ENCODE data around the gene EIF2D.

DNA sequence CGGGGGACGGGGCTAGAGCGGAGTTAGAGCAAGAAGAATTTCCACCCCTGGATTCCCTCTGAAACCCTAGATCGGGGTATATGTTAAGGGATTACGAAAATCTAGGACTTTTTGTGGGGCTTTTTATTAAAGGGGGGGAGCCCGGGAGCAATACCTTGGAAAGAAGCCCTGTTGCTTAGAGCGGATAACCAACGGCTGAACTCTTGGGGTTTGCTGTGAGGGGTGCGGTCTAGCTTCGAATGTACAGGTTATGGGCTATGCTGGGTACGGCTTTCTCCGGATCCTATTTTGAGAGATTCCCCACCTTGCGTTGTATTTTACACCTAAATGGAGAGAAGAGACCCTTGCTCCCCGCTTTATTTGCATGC, 23.7 kb upstream of the EIF2D start:
- TF ChIP-seq, protein P1, sequence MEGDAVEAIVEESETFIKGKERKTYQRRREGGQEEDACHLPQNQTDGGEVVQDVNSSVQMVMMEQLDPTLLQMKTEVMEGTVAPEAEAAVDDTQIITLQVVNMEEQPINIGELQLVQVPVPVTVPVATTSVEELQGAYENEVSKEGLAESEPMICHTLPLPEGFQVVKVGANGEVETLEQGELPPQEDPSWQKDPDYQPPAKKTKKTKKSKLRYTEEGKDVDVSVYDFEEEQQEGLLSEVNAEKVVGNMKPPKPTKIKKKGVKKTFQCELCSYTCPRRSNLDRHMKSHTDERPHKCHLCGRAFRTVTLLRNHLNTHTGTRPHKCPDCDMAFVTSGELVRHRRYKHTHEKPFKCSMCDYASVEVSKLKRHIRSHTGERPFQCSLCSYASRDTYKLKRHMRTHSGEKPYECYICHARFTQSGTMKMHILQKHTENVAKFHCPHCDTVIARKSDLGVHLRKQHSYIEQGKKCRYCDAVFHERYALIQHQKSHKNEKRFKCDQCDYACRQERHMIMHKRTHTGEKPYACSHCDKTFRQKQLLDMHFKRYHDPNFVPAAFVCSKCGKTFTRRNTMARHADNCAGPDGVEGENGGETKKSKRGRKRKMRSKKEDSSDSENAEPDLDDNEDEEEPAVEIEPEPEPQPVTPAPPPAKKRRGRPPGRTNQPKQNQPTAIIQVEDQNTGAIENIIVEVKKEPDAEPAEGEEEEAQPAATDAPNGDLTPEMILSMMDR (IDR thresholded peaks at IDR 0.05) = no peak
- no peak for TF ChIP-seq POLR2A (IDR thresholded peaks at IDR 0.05)
- no peak for TF ChIP-seq EP300 (IDR thresholded peaks at IDR 0.05)
